Stimulated activated naive CD4-positive, alpha-beta T cell (primary cell): ENCODE data around the gene DAZ4.
"Not testable (repeated sequence)": the region's sequence is repeated elsewhere in the genome, so short reads cannot be mapped to it uniquely, and the experiment has no call there.

ENCODE experiments used
- DNase-seq, 6 experiments: peaks; one replicate each; lab custom pipeline; 2025; lab: John Stamatoyannopoulos, UW

The DAZ4 gene

GRCh38 chrY:24833619-24834018 is at the start of gene DAZ4:
Gene DAZ4, plus strand, starts transcription at chrY:24833919. Its CDS starts 208 bp downstream, at chrY:24834127.
- not testable (repeated sequence) for DNase-seq

- DNase-seq = not testable (repeated sequence)
Measured at GRCh38 chrY:24813293-24813692, 20.4 kb upstream of the DAZ4 start, which contains the start of gene DAZ3. Gene DAZ3, minus strand, starts transcription at chrY:24813393. Its CDS starts 208 bp downstream, at chrY:24813185.

- DNase-seq = not testable (repeated sequence)
Measured at GRCh38 chrY:24821836-24822235, 11.9 kb upstream of the DAZ4 start.

GRCh38 chrY:24824184-24824879 is 9.4 kb upstream of the DAZ4 start:
- not testable (repeated sequence) for DNase-seq

- not testable (repeated sequence) for DNase-seq
Measured at GRCh38 chrY:24825069-24825468, 8.7 kb upstream of the DAZ4 start.
